HCT116 (cell line): Measurements from ENCODE around the gene COL4A1. TPM values are rescaled to one million over a fixed set of nuclear protein-coding genes. Genes with fewer than 3 reads are reported as not detected.

Source experiments
- ATAC-seq: fragments of 200-7000 bp; cut with Tn5 transposase; 2 replicates; pipeline ENCODE4 v1.9.1; 2020; ENCODE audit warnings: mild to moderate bottlenecking, moderate library complexity
- BruUV-seq: library from RNA; stranded (reverse); fragments of 400-500 nt; replicated peaks from 2 replicates; lab custom pipeline; 2021; lab: Mats Ljungman, UMichigan
- CTCF ChIA-PET: fragments of 300-600 bp; sonication (Branson Sonifier 250); formaldehyde crosslinking; loops from one replicate; lab custom pipeline; 2021; ENCODE audit warnings: antibody characterized with exemption; lab: Charles Lee
- POLR2A ChIA-PET: fragments of 300-600, 350-600 bp; sonication (Branson Sonifier 250); formaldehyde crosslinking; loops from one replicate; lab custom pipeline; 2021; ENCODE audit warnings: antibody characterized with exemption; lab: Charles Lee
- RAD21 ChIA-PET, 2 experiments: fragments of 300-600 bp; sonication (Branson Sonifier 250); formaldehyde crosslinking; loops; one replicate each; lab custom pipeline; 2023; ENCODE audit warnings: low total read pairs in 2 of 2; ENCODE audit not compliant: uncharacterized antibody in 2 of 2, unreplicated experiment in 2 of 2, low non-redundant PET in 1 of 2; lab: Charles Lee
- DNase-seq: peaks from one replicate; pipeline ENCODE4 v3.0.0-alpha.2; 2010; ENCODE audit warnings: low read depth, low spot score
- H2AFZ ChIP-seq: fragments of 200-600 bp; shearing (Covaris generic), sonication (generic); 2 replicates; pipeline ENCODE4 v1.6.1; 2017; ENCODE audit warnings: low read depth, mixed run types, mixed read lengths, antibody characterized with exemption, low read length; ENCODE audit not compliant: poor library complexity, severe bottlenecking
- H3K27ac ChIP-seq: 2 replicates; pipeline ENCODE4 v1.5.1; 2012; ENCODE audit warnings: low read depth, low read length
- H3K27me3 ChIP-seq: fragments of 200-600 bp; sonication (generic); 2 replicates; pipeline ENCODE4 v1.6.1; 2016; ENCODE audit warnings: mixed run types, low read length, mixed read lengths; ENCODE audit not compliant: insufficient read depth
- H3K36me3 ChIP-seq, 2 experiments: fragments of 200-500 bp in 1 of 2; fragments of 200-600 bp in 1 of 2; sonication (Bioruptor generic) in 1 of 2; sonication (generic) in 1 of 2; 2 replicates each; pipeline versions ENCODE4 v1.5.1 to v1.6.1; 2014 to 2016; ENCODE audit warnings: low read length in 2 of 2, inconsistent platforms in 1 of 2, mixed read lengths in 1 of 2, mixed run types in 1 of 2; ENCODE audit not compliant: insufficient read depth in 2 of 2, control insufficient read depth in 1 of 2
- H3K4me1 ChIP-seq, 2 experiments: fragments of 200-600 bp in 1 of 2; sonication (generic) in 1 of 2; 2 replicates each; pipeline versions ENCODE4 v1.5.1 to v1.6.1; 2012 to 2017; ENCODE audit warnings: low read length in 2 of 2, inconsistent platforms in 1 of 2, mild to moderate bottlenecking in 1 of 2, mixed read lengths in 1 of 2, mixed run types in 1 of 2, moderate library complexity in 1 of 2; ENCODE audit not compliant: insufficient read depth in 2 of 2, control insufficient read depth in 1 of 2
- H3K4me2 ChIP-seq: fragments of 200-600 bp; sonication (generic); 2 replicates; pipeline ENCODE4 v1.6.1; 2017; ENCODE audit warnings: mixed run types, low read length, mixed read lengths
- H3K4me3 ChIP-seq, 2 experiments: fragments of 200-600 bp in 1 of 2; sonication (generic) in 1 of 2; replicated peaks in 1 of 2; 2 replicates each; pipeline ENCODE4 v1.5.1; 2011 to 2016; ENCODE audit warnings: low read length in 2 of 2, control low read depth in 1 of 2, low read depth in 1 of 2, mild to moderate bottlenecking in 1 of 2, mixed read lengths in 1 of 2, mixed run types in 1 of 2
- H3K79me2 ChIP-seq: fragments of 200-600 bp; sonication (generic); 2 replicates; pipeline ENCODE4 v1.6.1; 2017; ENCODE audit warnings: mild to moderate bottlenecking, mixed run types, low read length, moderate library complexity, mixed read lengths; ENCODE audit not compliant: insufficient read depth
- H3K9ac ChIP-seq: fragments of 200-600 bp; sonication (generic); 2 replicates; pipeline ENCODE4 v1.6.1; 2016; ENCODE audit warnings: low read length, mixed read lengths
- H3K9me2 ChIP-seq: fragments of 200-600 bp; sonication (generic), shearing (Covaris generic); 2 replicates; pipeline ENCODE4 v1.6.1; 2017; ENCODE audit warnings: mixed run types, mild to moderate bottlenecking, moderate library complexity; ENCODE audit not compliant: insufficient read depth
- H3K9me3 ChIP-seq, 2 experiments: fragments of 200-500 bp in 1 of 2; fragments of 200-600 bp in 1 of 2; sonication (Bioruptor generic) in 1 of 2; sonication (generic) in 1 of 2; 2 replicates each; pipeline ENCODE4 v1.6.1; 2014 to 2017; ENCODE audit warnings: low read length in 2 of 2, mixed read lengths in 2 of 2, inconsistent platforms in 1 of 2, low read depth in 1 of 2, mild to moderate bottlenecking in 1 of 2, mixed run types in 1 of 2, moderate library complexity in 1 of 2; ENCODE audit not compliant: control insufficient read depth in 1 of 2, insufficient read depth in 1 of 2
- H4K20me1 ChIP-seq: fragments of 200-600 bp; sonication (generic), shearing (Covaris generic); 2 replicates; pipeline ENCODE4 v1.6.1; 2017; ENCODE audit warnings: mixed run types, mild to moderate bottlenecking, moderate library complexity; ENCODE audit not compliant: insufficient read depth
- CTCF ChIP-seq, 3 experiments: fragments of 200-600 bp in 1 of 3; sonication (generic) in 1 of 3; IDR thresholded peaks in 2 of 3; conservative IDR thresholded peaks in 1 of 3; 2 replicates each; pipeline ENCODE4 v1.5.1; 2012 to 2017; ENCODE audit warnings: low read depth in 2 of 3, low read length in 2 of 3, antibody characterized with exemption in 1 of 3, borderline replicate concordance in 1 of 3, control low read depth in 1 of 3, mild to moderate bottlenecking in 1 of 3, mixed read lengths in 1 of 3, mixed run types in 1 of 3, moderate library complexity in 1 of 3; ENCODE audit not compliant: insufficient read depth in 1 of 3
- EGR1 ChIP-seq: IDR thresholded peaks from 2 replicates; pipeline ENCODE4 v1.6.1; 2012; ENCODE audit warnings: low read depth
- EZH2 ChIP-seq: fragments of 200-600 bp; sonication (generic); IDR thresholded peaks from 2 replicates; pipeline ENCODE4 v1.6.1; 2017; ENCODE audit warnings: antibody characterized with exemption, mixed run types
- EZH2phosphoT487 ChIP-seq: fragments of 200-600 bp; IDR thresholded peaks from 2 replicates; pipeline ENCODE4 v1.6.1; 2018; ENCODE audit warnings: antibody characterized with exemption, borderline replicate concordance
- JUND ChIP-seq: IDR thresholded peaks from 2 replicates; pipeline ENCODE4 v1.6.1; 2012
- POLR2A ChIP-seq: IDR thresholded peaks from 2 replicates; pipeline ENCODE4 v1.7.0; 2011; ENCODE audit warnings: borderline replicate concordance; ENCODE audit not compliant: insufficient read depth, insufficient read length; ENCODE audit errors: extremely low read depth
- POLR2AphosphoS5 ChIP-seq: IDR thresholded peaks from 2 replicates; pipeline ENCODE4 v1.6.1; 2011; ENCODE audit warnings: mild to moderate bottlenecking, low read depth, low read length, moderate library complexity
- RAD21 ChIP-seq: IDR thresholded peaks from 2 replicates; pipeline ENCODE4 v1.6.1; 2012; ENCODE audit warnings: low read depth, mild to moderate bottlenecking
- SIN3A ChIP-seq: IDR thresholded peaks from 2 replicates; pipeline ENCODE4 v1.6.1; 2012; ENCODE audit warnings: low read depth
- SP1 ChIP-seq: IDR thresholded peaks from 2 replicates; pipeline ENCODE4 v1.6.1; 2012; ENCODE audit warnings: low read depth
- SRF ChIP-seq: IDR thresholded peaks from 2 replicates; pipeline ENCODE4 v1.6.1; 2012; ENCODE audit warnings: low read depth
- TCF7L2 ChIP-seq: IDR thresholded peaks from 2 replicates; pipeline ENCODE4 v1.7.0; 2011; ENCODE audit warnings: borderline replicate concordance, inconsistent platforms; ENCODE audit not compliant: insufficient read depth, insufficient read length; ENCODE audit errors: extremely low read depth
- ZFX ChIP-seq: fragments of 450-650 bp; IDR thresholded peaks from 2 replicates; pipeline ENCODE4 v1.6.1; 2017
- ZNF274 ChIP-seq: fragments of 200-500 bp; sonication (Bioruptor generic); IDR thresholded peaks from 2 replicates; pipeline ENCODE4 v1.6.1; 2014; ENCODE audit warnings: mild to moderate bottlenecking, low read depth, low read length, inconsistent platforms
- intact Hi-C: fragments of 100-400 bp; cut with micrococcal nuclease; formaldehyde crosslinking; loops from 2 replicates; pipeline ENCODE4 v1.10.0; 2022
- total RNA-seq: library from RNA; stranded (reverse); gene quantifications from one replicate; pipeline ENCODE4 v1.2.1, GENCODE V29; 2021; ENCODE audit not compliant: unreplicated experiment
- TF ChIP-seq, protein P1 (sequence below): IDR thresholded peaks from 2 replicates; pipeline ENCODE4 v1.6.1; 2012; ENCODE audit warnings: low read depth
- TF ChIP-seq, protein P2 (sequence below): IDR thresholded peaks from 2 replicates; pipeline ENCODE4 v1.6.1; 2011; ENCODE audit warnings: mild to moderate bottlenecking, low read length, moderate library complexity; ENCODE audit not compliant: insufficient replicate concordance; ENCODE audit errors: extremely low read depth
- TF ChIP-seq, protein P3 (sequence below): IDR thresholded peaks from 2 replicates; pipeline ENCODE4 v1.6.1; 2012

Gene COL4A1
- total RNA-seq, 1 experiment from 2014 or later, result 0.57 TPM

GRCh38 chr13:110209950-110210603, 96.9 kb downstream of the COL4A1 start:
- DNase-seq (no peak), ATAC-seq (no peak)
- Histone ChIP-seq H3K4me1 (peaks cover 0 to 6% of the 10 kb centered on the region in 2 experiments; a peak in 1 of 4 replicates), H3K27me3 (no peaks in the 10 kb centered on the region), H3K9me3 (no peaks in the 10 kb centered on the region), H3K9me2 (no peaks in the 10 kb centered on the region), H3K4me2 (no peak overlapping the region), H3K27ac (no peak overlapping the region), H3K9ac (no peak overlapping the region), H2AFZ (no peak overlapping the region), H3K36me3 (no peaks in the 10 kb centered on the region), H4K20me1 (no peaks in the 10 kb centered on the region), H3K79me2 (no peaks in the 10 kb centered on the region), H3K4me3 (no peak overlapping the region)
- intact Hi-C loops, result no loop called here
- TF ChIP-seq ZNF274 (no peak), EZH2 (no peak), SRF (no peak), POLR2AphosphoS5 (no peak), RAD21 (no peak), EGR1 (no peak), SP1 (no peak), POLR2A (no peak), SIN3A (no peak), JUND (no peak), TCF7L2 (no peak), CTCF (IDR thresholded peaks at IDR 0.05 in 2 of 3, conservative IDR thresholded peaks at IDR 0.05 in 1 of 3; ENCODE audit: borderline replicate concordance in 1 of 3, insufficient read depth in 1 of 3, low read depth in 2 of 3, low read length in 2 of 3) (no peak), EZH2phosphoT487 (no peak), ZFX (no peak)
- TF ChIP-seq, protein P1, sequence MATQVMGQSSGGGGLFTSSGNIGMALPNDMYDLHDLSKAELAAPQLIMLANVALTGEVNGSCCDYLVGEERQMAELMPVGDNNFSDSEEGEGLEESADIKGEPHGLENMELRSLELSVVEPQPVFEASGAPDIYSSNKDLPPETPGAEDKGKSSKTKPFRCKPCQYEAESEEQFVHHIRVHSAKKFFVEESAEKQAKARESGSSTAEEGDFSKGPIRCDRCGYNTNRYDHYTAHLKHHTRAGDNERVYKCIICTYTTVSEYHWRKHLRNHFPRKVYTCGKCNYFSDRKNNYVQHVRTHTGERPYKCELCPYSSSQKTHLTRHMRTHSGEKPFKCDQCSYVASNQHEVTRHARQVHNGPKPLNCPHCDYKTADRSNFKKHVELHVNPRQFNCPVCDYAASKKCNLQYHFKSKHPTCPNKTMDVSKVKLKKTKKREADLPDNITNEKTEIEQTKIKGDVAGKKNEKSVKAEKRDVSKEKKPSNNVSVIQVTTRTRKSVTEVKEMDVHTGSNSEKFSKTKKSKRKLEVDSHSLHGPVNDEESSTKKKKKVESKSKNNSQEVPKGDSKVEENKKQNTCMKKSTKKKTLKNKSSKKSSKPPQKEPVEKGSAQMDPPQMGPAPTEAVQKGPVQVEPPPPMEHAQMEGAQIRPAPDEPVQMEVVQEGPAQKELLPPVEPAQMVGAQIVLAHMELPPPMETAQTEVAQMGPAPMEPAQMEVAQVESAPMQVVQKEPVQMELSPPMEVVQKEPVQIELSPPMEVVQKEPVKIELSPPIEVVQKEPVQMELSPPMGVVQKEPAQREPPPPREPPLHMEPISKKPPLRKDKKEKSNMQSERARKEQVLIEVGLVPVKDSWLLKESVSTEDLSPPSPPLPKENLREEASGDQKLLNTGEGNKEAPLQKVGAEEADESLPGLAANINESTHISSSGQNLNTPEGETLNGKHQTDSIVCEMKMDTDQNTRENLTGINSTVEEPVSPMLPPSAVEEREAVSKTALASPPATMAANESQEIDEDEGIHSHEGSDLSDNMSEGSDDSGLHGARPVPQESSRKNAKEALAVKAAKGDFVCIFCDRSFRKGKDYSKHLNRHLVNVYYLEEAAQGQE, result no peak
- TF ChIP-seq, protein P2, sequence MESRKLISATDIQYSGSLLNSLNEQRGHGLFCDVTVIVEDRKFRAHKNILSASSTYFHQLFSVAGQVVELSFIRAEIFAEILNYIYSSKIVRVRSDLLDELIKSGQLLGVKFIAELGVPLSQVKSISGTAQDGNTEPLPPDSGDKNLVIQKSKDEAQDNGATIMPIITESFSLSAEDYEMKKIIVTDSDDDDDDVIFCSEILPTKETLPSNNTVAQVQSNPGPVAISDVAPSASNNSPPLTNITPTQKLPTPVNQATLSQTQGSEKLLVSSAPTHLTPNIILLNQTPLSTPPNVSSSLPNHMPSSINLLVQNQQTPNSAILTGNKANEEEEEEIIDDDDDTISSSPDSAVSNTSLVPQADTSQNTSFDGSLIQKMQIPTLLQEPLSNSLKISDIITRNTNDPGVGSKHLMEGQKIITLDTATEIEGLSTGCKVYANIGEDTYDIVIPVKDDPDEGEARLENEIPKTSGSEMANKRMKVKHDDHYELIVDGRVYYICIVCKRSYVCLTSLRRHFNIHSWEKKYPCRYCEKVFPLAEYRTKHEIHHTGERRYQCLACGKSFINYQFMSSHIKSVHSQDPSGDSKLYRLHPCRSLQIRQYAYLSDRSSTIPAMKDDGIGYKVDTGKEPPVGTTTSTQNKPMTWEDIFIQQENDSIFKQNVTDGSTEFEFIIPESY, result no peak
- TF ChIP-seq, protein P3, sequence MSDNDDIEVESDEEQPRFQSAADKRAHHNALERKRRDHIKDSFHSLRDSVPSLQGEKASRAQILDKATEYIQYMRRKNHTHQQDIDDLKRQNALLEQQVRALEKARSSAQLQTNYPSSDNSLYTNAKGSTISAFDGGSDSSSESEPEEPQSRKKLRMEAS, result no peak
- CTCF ChIA-PET, result no interaction called here
- POLR2A ChIA-PET, result no interaction called here
- RAD21 ChIA-PET, result no interaction called here
- no TSS peak for BruUV-seq
